Middle frontal gyrus (tissue), 1 donor: ENCODE measurements around the gene CTAG1A.
"Not testable (repeated sequence)": the region's sequence is repeated elsewhere in the genome, so short reads cannot be mapped to it uniquely, and the experiment has no call there.

Experiments
- DNase-seq: peaks from one replicate; pipeline ENCODE4 v3.0.0-alpha.2; 2015; ENCODE audit warnings: low spot score; ENCODE audit errors: extremely low spot score

CTAG1A gene

DNA sequence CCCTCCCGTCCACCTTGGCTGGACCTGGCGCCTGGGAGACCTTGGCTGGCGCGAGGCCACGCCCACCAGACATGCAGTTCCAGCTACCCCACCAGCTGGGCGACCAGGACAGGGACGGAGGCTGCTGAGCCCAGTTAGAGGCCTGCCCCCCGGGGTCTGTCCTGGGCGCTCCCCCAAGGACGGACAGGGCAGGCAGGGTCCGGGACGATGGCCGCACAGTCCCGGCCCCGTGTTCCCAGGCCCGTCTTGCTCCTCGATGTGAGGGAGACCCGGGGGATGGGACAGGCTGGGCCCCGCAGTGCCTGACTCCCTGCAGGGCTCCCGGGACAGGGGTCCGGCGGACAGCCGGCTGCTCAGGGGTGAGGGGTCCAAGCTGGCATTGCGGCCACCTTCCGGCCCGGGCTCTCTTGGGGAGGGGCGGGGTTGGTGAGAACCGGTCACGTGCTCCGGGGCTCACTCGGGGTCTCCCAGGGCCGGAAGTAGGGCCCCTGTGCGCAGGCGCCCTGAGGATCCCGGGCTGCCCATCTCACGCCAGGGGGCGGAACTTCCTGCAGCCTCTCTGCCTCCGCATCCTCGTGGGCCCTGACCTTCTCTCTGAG is at the start of gene CTAG1A:
TSS of gene CTAG1A (plus strand) at position 549 of the 599 bp plus-strand sequence. CDS start 74 bp downstream, outside the sequence.
- DNase-seq = not testable (repeated sequence)

DNA sequence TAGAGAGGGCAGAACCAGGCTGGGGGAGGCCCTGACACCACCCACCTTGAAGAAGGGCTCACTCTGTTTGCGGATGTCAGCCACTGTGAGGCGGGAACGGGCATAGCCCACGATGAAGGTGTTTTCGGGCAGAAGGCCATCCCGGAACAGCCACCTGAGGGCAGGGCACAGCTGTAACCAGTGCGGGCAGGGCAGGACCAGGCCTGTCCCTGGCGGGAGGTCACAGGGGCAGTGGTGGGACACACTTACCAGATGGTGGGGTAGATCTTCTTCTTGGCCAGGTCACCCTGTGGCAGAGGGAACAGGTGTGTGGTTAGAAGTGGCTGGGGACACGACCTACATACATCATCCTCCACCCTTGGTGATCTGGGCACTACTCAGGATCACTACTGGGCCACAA is 49.0 kb upstream of the CTAG1A start:
- no peak for DNase-seq

DNA sequence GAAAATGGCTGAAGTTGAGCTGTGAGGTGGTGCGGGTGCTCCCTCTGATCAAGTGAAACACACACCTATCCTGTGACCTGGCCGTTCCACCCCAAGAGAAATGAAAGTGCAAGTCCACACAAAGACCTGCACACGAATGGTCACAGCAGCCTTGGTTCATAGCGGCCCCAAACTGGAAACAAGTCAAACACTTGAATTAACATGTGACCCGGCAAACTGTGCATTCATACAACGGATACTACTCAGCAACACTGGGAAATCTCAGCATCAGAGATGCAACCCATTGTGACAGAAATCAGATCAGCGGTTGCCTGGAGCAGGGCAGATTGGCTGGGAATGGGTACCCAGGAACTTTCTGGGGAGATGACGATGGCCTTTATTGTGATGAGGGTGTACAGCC is 45.9 kb upstream of the CTAG1A start:
- no peak for DNase-seq

DNA sequence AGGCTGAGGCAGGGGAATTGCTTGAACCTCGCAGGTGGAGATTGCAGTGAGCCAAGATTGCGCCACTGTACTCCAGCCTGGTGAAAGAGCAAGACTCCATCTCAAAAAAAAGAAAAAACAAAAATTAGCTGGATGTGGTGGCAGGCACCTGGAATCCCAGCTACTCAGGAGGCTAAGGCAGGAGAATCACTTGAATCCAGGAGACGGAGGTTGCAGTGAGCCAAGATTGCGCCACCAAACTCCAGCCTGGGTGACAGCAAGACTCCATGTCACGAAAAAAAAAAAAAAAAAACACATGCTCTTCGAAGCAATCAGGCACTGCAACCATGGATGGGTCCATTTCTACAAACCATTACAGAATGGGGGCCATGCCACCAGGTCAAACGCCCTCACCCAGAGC is 44.6 kb upstream of the CTAG1A start:
- not testable (repeated sequence) for DNase-seq

DNA sequence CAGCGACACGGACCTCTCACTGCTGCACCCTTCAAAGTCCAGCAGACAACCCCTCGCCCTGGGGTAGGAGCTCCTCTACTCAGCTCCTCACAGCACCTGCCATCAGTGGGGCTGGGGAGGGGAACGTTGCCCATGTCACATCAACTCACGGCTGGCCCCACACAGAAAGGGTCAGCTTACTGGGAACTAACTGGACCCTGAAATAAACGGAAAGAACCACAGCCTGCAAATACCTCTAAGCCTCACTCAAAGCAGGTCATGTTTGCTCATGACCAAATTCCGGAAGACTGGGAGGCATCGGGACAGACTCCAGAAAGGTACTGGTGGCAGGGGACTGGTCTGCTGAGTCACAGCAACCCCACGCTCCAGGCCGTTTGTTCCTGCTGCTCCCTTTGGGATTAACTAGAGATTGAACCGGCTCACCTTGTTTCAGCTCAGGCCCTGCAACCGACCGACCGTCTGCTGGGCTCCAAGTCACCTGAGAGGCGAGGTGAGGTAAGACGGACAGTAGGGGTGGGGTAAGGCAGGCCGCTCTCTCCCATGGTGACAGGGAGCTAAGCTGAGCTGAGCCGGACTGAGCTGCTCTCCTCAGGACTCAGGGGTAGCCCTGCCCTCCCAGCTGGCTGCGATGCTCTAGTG is 43.9 kb upstream of the CTAG1A start:
- DNase-seq = no peak

DNA sequence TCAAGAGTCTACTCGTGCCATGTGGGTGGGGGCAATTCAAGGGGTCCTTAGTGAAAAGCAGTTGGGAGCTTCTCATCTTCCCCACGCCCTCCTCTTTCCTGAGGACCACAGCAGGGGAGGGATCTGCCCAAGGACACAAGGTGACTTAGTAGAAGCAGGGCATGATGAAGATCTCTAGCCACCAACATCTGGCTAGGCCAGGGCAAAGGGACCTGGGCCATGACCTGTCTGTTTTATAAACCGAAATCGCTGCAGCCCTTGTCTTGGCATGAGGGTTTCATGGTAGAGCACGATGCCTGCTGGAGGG is 43.4 kb upstream of the CTAG1A start:
- DNase-seq = no peak

DNA sequence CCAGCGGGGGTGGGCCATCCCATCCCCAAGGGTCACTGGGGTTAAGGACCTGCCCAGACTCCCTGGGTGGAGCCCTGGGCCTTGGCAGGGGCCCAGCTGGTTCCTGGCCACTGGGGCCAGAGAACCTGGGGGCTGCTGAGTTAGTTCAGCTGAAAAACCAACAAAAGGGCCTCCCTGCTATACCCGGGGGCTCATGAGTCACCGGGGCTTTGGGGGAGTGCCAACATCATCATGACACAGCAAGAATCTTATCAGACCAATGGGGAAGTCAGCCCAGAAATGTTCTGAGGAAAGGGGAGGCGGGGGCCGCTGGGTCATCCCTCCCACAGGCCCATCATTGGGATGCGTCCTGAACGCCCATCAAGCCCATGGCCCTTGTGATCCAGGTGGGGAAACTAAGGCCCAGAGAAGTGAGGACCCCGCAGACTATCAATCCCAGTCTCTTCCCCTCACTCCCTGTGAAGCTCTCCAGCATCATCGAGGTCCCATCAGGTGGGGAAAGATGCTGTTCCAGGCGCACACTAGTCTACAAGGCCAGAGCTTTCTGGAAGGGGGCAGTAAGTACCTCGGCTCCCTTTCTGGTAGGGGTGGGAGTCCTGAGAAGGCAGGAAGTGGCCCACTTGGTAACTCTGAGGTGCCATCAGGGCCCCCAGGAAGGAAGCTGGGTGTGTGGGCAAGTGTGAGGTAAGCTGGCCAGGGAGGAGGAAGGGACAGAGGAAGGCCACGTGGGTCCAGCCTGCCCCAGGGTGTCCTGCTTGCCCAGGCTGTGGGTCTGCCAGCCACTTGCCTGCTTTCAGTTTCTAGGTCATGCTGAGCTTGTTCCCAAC is 42.8 kb upstream of the CTAG1A start:
- no peak for DNase-seq

DNA sequence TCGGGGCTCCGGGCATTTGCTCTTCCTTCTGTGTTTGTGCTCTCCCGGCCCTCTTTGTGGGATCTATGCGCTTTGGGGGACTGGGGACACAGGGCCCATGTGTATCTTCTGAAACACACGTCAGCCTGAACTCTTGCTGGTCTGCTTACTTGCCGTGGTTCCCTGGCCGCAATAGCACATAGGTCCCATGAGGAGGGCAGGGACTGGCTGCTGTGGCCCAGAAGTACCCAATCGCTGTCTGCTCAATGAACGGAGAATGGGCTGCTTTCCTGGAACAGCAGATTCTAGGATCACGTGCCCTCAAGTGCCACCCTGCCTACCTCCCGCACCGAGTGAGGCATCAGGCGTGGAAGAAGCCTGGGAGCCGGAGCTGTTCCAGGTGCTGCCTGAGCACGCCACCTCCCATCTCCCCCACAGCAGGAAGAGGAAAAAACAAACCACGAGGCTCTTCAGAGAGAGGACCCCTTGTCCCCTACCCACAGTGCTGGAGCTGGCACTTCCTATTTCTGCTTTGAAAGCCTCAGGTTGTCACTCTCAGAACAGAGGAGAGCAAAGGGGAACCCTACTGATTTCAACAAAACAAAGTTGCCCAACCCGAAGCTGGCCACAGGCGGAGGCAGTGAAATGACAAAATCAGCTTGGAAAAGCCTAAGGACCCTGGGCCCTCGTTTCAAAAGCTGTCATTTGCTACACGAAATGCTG is 42.1 kb upstream of the CTAG1A start:
- DNase-seq = no peak

DNA sequence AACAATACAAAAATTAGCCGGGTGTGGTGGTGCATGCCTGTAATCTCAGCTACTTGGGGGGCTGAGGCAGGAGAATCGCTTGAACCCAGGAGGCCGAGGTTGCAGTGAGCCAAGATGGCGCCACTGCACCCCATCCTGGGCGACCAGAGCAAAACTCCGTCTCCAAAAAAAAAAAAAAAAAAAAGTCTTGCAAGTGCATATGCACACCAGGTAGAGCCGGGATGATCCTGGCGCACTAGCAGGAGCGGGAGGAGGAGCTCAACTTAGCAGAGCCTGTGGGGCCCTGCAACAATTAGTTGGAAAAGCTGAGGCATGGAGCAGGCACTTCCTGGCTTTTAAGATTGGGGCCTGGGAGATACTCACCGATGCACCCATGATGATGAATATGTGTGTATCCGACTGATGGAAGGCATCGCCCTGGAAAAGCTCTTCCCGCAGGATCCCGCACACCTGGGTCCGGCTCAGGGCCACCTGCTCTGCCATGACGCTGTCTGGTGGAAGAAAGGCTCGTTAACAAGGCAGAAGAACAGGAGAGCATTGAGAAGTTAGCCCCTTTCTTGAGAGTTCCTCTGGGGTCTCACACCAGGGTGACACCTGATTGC is 39.2 kb upstream of the CTAG1A start:
- no peak for DNase-seq

DNA sequence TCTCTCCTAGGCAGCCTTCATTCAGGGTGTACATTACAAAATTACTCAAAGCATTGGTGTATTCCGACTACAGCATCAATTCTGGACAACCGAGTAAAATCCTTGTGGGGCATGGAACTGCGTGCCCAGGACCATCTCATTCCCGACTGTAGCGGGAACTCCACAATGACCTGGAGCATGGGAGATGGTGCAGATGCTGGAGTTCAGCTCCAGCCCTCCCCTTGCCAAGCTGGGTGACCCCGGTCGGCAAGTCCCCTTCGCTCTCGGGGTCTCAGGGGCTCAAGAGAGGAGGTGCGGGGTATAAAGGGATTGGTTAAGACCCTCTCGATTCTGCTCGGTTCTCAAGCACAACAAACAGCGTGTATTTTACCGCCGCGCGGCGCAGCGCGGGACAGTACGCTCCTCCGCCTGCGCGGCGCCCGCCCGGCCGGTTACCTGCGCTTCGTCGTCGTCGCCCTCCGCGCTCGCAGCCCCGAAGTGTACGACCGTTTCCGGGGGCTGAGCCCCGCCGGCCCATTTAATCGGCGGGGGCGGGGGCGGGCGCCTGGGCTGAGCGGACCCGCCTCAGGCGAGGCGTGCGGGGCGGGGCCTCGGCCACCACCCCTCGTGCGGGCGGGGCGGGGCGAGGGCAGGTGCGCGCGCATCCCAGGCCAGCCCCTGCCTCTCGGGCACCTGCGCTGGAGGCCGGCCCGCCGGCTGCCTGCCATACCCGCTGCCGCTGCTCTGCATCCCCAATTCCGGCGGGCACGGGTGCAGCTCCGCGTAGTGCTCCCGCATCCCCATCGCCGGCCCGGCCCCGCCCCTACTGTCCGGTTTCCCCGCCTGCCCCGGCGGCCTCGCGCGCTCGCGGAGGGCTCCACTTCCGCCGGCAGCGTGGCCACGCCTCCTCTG is 38.3 kb upstream of the CTAG1A start, which contains the start of gene G6PD:
TSS of gene G6PD (minus strand) at position 493 of the 891 bp plus-strand sequence. CDS start 691 bp downstream, outside the sequence.
- DNase-seq = no peak

DNA sequence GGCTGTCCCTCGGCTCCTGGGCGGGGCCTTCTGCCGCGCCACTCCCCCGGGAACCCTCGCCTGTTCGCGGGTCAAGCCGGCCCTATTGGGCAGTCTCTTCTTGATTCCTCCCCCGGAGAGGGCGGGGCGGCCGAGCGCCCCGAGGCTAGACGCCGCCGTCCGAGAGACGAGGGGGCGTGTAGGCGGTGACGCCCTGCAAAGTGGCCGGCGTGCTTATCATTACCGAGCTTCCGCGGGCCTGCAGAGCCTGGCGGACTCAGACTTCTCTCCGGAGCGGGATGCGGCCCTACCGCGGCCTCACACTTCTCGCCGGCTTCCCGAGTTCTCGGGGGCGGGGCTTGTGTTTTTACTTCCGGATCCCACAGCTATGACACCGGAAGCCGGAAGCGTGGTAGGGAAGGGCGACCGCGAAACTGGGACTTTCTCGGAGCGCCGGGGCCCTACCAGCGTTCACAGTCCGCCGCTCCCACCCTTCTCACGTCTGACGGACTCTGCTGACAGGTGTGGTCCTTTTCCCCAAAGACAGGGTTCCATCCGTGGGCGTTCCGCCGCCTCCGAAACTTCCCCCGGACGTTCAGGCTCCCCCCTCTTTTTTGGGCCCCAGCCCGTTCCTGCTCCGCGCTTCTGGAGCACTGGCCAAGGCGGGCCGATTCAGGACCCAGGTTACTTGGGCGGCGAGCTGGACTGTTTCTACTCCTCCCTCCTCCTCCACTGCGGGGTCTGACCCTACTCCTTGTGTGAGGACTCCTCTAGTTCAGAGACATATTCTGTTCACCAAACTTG is 37.5 kb upstream of the CTAG1A start, which contains the start of gene IKBKG:
TSS of gene IKBKG (plus strand) at position 376 of the 783 bp plus-strand sequence. CDS start 4,383 bp downstream, outside the sequence.
- DNase-seq = peak; percentile 69

DNA sequence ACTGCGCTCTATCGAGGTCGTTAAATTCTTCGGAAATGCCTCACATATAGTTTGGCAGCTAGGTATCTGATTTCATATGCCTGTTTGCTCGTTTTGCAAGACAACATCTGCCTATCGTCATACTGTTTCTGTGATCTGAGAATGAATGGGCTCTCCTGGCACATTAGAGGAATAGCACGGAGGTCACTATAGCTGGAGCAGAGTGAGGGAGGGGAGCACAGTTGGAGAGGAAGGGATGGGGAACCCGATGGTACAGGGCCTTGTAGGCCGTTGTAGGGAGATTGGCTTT is 37.0 kb upstream of the CTAG1A start:
- DNase-seq = no peak

DNA sequence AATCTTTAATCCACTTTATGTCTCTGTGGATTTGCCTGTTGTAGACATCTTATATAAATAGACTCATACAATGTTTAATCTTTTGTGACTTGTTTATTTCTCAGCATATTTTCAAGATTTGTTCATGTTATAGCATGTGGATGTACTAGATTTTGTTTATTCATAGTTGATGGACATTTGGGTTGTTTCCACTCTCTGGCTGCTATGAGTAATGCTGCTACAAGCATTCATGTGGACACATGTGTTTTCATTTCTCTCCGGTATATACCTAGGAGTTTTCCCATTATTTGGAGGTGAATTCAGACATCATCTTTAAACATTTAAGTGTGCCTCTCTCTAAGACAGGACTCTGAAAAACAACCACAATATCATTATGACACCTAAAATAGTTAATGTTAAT is 35.2 kb upstream of the CTAG1A start:
- DNase-seq = no peak

DNA sequence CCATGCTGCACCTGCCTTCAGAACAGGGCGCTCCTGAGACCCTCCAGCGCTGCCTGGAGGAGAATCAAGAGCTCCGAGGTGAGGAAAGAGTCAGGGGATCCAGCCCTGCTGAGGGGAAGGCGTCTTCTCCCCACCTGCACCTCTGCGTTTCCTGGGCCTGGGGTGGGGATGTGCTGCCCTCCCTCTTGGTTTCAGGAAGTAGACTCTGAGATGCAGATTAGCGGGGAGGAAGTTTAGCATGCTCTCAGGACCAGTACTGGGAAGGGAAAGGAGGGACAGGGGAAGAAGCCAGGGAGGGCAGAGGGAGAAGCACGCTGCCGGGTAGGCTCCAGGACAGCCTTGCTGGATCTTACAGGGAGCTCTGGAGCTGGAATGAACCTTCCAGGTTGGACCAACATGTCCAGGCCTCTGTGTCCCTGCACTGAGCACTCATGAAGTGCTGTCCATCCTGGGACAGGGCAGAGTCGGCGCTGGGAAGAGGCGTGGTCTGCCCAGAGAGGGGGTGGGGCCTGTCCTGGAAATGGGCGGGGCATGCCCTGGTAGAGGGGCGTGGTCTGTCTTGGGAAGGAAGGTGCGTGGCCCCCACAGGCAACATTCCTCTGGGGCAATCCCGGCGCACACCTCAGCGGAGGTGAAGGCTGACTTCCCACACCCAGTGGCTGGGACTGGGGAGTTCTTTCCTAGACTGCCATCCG is 32.7 kb upstream of the CTAG1A start:
- DNase-seq = not testable (repeated sequence)

DNA sequence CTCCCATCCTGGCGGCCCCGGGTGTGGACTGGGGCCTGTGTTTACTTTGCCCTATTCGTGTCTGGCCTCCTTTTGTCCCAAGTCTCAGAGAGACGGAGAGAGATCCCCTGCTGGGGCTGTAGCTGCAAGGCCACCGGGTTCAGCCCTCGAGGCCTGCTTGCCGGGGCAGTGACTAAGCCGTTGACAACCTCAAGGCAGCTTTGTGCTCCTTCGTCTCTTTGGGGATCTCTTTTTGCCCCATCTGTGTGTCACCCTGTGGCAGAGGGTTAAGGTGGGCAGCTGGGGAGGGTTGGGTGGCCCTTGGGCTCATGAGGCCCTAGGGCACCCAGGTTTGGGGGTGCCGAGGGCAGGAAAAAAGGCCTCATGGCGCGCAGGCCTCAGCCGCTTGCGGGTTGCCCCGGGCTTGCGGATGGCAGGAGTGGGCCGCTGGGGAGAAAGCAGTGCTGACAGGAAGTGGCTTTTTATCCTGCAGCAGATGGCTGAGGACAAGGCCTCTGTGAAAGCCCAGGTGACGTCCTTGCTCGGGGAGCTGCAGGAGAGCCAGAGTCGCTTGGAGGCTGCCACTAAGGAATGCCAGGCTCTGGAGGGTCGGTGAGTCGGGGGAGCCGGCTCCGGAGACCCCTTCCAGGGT is 26.8 kb upstream of the CTAG1A start:
- not testable (repeated sequence) for DNase-seq

DNA sequence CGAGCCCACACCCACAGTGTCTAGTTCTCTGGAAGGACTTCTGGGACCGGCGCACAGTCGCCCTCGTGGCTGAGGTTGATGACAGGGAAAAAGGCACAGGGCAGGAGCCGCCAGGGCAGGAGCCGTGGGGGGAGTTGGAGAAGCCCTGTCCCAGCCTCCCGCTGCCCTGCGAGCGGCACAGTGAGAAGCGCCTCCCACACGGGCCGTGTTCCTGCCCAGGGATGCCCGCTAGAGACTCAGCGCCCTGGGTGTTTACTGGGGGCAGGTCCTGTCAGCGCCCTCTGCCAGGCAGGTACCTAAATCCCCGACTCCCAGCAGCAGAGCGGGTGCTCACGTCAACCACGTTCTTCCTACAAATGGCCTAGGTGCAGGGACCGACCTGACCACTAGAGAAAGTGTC is 26.0 kb upstream of the CTAG1A start:
- not testable (repeated sequence) for DNase-seq

DNA sequence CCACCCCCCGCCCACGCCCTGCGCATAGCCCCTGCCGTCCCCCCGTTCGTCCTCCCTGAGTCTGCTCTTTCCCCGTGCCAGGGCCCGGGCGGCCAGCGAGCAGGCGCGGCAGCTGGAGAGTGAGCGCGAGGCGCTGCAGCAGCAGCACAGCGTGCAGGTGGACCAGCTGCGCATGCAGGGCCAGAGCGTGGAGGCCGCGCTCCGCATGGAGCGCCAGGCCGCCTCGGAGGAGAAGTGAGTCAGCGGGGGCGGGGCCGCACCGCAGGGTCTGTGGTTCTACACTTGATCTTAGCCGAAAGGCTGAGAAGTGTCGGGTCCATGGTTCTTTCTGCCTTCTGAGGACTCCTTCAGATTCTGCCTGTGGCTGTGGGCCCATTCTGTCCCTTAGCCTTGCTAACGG is 24.6 kb upstream of the CTAG1A start:
- not testable (repeated sequence) for DNase-seq

DNA sequence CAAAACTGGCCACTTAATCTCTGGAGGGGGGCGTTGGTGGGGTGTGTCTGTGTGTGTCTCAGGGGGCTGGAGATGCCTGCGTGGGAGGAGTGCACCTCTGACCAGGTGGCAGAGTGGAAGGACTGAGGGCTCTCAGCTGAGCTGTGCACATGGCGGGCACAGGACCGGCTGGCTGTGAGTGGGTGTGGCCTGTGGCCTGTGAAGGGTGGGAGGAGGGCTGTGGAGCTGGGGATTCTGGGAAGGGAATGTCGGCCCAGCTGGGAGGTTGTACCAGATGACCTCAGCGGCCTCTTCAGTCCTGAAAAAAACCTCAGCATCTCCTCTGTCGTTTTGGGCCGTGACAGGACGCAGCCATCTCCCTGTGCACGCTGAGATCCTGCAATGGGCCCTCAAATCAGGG is 22.6 kb upstream of the CTAG1A start:
- DNase-seq = not testable (repeated sequence)

DNA sequence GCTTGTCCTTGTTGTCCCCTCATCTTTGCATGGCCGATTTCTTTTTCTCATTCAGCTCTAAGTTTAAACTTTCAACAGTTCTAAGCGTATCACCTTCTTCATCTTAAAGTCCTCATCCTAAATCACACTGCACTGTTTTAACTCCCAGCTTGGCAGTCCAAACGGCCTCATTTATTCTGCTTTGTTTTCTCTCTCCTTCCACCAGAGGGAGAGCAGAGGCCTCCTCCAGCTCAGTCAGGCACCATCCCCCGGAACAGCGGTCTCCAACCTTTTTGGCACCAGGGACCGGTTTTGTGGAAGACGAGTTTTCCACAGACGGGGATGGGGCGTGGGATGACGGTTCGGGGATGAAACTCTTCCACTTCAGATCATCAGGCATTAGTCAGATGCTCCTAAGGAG is 14.6 kb upstream of the CTAG1A start:
- DNase-seq = not testable (repeated sequence)
